HEK293 (cell line): ENCODE measurements around the gene LDLRAD4.
A peak's percentile ranks its signal among the peaks of the same experiment; 100 is the strongest.

Experiments
- CTCF ChIA-PET: fragments of 350-600 bp; formaldehyde crosslinking; extraction: SDS; loops from one replicate; lab custom pipeline; 2021; ENCODE audit warnings: antibody characterized with exemption; lab: Yijun Ruan, JAX
- POLR2A ChIA-PET: fragments of 300-600 bp; formaldehyde crosslinking; extraction: SDS; loops from one replicate; lab custom pipeline; 2020; ENCODE audit warnings: antibody characterized with exemption, inconsistent platforms; lab: Yijun Ruan, JAX
- H3K27ac ChIP-seq: fragments of 200-500 bp; sonication (Bioruptor generic); 2 replicates; pipeline ENCODE4 v1.5.1; 2014; ENCODE audit warnings: low read depth, low read length, control low read depth, inconsistent platforms; ENCODE audit errors: extremely low read depth
- H3K36me3 ChIP-seq, 2 experiments: fragments of 200-500 bp in 1 of 2; sonication (Bioruptor generic) in 1 of 2; 1 replicate in 1 of 2; 2 replicates in 1 of 2; pipeline ENCODE4 v1.5.1; 2014 to 2017; ENCODE audit warnings: inconsistent platforms in 2 of 2, low read length in 2 of 2; ENCODE audit not compliant: control insufficient read depth in 2 of 2, insufficient read depth in 1 of 2
- H3K4me1 ChIP-seq: fragments of 200-500 bp; sonication (Bioruptor generic); 2 replicates; pipeline ENCODE4 v1.5.1; 2014; ENCODE audit warnings: mild to moderate bottlenecking, low read length, inconsistent platforms; ENCODE audit not compliant: control insufficient read depth, insufficient read depth
- H3K4me3 ChIP-seq: 2 replicates; pipeline ENCODE4 v1.5.1; 2011; ENCODE audit warnings: low read depth, mild to moderate bottlenecking, control low read depth, low read length, moderate library complexity
- H3K9me3 ChIP-seq: fragments of 200-500 bp; sonication (Bioruptor generic); 2 replicates; pipeline ENCODE4 v1.5.1; 2014; ENCODE audit warnings: low read depth, low read length, inconsistent platforms; ENCODE audit not compliant: control insufficient read depth, insufficient read depth
- BCL11A ChIP-seq: fragments of 450-650 bp; formaldehyde crosslinking; IDR thresholded peaks from 2 replicates; pipeline ENCODE4 v1.5.1; 2016; ENCODE audit warnings: low read depth, missing biosample characterization, missing genetic modification characterization
- GLIS1 ChIP-seq: fragments of 450-650 bp; formaldehyde crosslinking; IDR thresholded peaks from 2 replicates; pipeline ENCODE4 v1.5.1; 2016; ENCODE audit warnings: missing biosample characterization, missing genetic modification characterization
- HOXD13 ChIP-seq: sonication (generic); formaldehyde crosslinking; IDR thresholded peaks from 2 replicates; pipeline ENCODE4 v1.8.0; 2022; ENCODE audit warnings: missing genetic modification reagents, borderline replicate concordance
- KLF16 ChIP-seq: fragments of 450-650 bp; formaldehyde crosslinking; IDR thresholded peaks from 2 replicates; pipeline ENCODE4 v1.5.1; 2017; ENCODE audit warnings: missing biosample characterization, missing genetic modification characterization
- OSR2 ChIP-seq: fragments of 450-650 bp; formaldehyde crosslinking; IDR thresholded peaks from 2 replicates; pipeline ENCODE4 v1.5.1; 2016; ENCODE audit warnings: missing biosample characterization, missing genetic modification characterization
- PBX3 ChIP-seq: sonication (generic); formaldehyde crosslinking; IDR thresholded peaks from 2 replicates; pipeline ENCODE4 v1.8.1; 2022; ENCODE audit warnings: mild to moderate bottlenecking, moderate library complexity, missing genetic modification reagents
- REST ChIP-seq: fragments of 450-650 bp; formaldehyde crosslinking; IDR thresholded peaks from 2 replicates; pipeline ENCODE4 v1.5.1; 2016; ENCODE audit warnings: missing biosample characterization, missing genetic modification characterization
- TRIM28 ChIP-seq: IDR thresholded peaks from 2 replicates; pipeline ENCODE4 v1.6.1; 2011; ENCODE audit warnings: low read length, control low read depth, borderline replicate concordance
- ZBTB17 ChIP-seq: fragments of 450-650 bp; formaldehyde crosslinking; IDR thresholded peaks from 2 replicates; pipeline ENCODE4 v1.5.1; 2016; ENCODE audit warnings: missing biosample characterization, missing genetic modification characterization
- ZBTB8A ChIP-seq: fragments of 450-650 bp; formaldehyde crosslinking; IDR thresholded peaks from 2 replicates; pipeline ENCODE4 v1.5.1; 2016; ENCODE audit warnings: missing biosample characterization, missing genetic modification characterization
- ZFHX2 ChIP-seq: fragments of 450-650 bp; formaldehyde crosslinking; conservative IDR thresholded peaks from 2 replicates; pipeline ENCODE4 v1.5.1; 2016; ENCODE audit warnings: missing biosample characterization, missing genetic modification characterization
- ZFP37 ChIP-seq: fragments of 450-650 bp; formaldehyde crosslinking; IDR thresholded peaks from 2 replicates; pipeline ENCODE4 v1.5.1; 2016; ENCODE audit warnings: missing biosample characterization, missing genetic modification characterization
- ZFP69B ChIP-seq: fragments of 450-650 bp; formaldehyde crosslinking; IDR thresholded peaks from 2 replicates; pipeline ENCODE4 v1.5.1; 2016; ENCODE audit warnings: missing biosample characterization, missing genetic modification characterization
- ZIC2 ChIP-seq: fragments of 450-650 bp; formaldehyde crosslinking; IDR thresholded peaks from 2 replicates; pipeline ENCODE4 v1.5.1; 2016; ENCODE audit warnings: missing biosample characterization, missing genetic modification characterization
- ZNF16 ChIP-seq: fragments of 450-650 bp; formaldehyde crosslinking; IDR thresholded peaks from 2 replicates; pipeline ENCODE4 v1.5.1; 2016; ENCODE audit warnings: low read depth, missing biosample characterization, missing genetic modification characterization
- ZNF2 ChIP-seq: fragments of 450-650 bp; formaldehyde crosslinking; IDR thresholded peaks from 2 replicates; pipeline ENCODE4 v1.5.1; 2016; ENCODE audit warnings: missing biosample characterization, missing genetic modification characterization
- ZNF202 ChIP-seq: fragments of 450-650 bp; formaldehyde crosslinking; IDR thresholded peaks from 2 replicates; pipeline ENCODE4 v1.5.1; 2016; ENCODE audit warnings: missing biosample characterization, missing genetic modification characterization, borderline replicate concordance
- ZNF266 ChIP-seq: fragments of 450-650 bp; formaldehyde crosslinking; IDR thresholded peaks from 2 replicates; pipeline ENCODE4 v1.5.1; 2016; ENCODE audit warnings: missing biosample characterization, missing genetic modification characterization, low read depth
- ZNF48 ChIP-seq: fragments of 450-650 bp; formaldehyde crosslinking; IDR thresholded peaks from 2 replicates; pipeline ENCODE4 v1.5.1; 2016; ENCODE audit warnings: missing biosample characterization, missing genetic modification characterization
- ZNF488 ChIP-seq: fragments of 450-650 bp; formaldehyde crosslinking; IDR thresholded peaks from 2 replicates; pipeline ENCODE4 v1.5.1; 2016; ENCODE audit warnings: missing biosample characterization, missing genetic modification characterization
- ZNF501 ChIP-seq: fragments of 450-650 bp; formaldehyde crosslinking; IDR thresholded peaks from 2 replicates; pipeline ENCODE4 v1.5.1; 2016; ENCODE audit warnings: missing biosample characterization, missing genetic modification characterization
- ZNF555 ChIP-seq: fragments of 450-650 bp; formaldehyde crosslinking; conservative IDR thresholded peaks from 2 replicates; pipeline ENCODE4 v1.5.1; 2017; ENCODE audit warnings: missing biosample characterization, mild to moderate bottlenecking, missing genetic modification characterization, inconsistent platforms
- ZNF623 ChIP-seq: fragments of 450-650 bp; formaldehyde crosslinking; IDR thresholded peaks from 2 replicates; pipeline ENCODE4 v1.5.1; 2016; ENCODE audit warnings: missing biosample characterization, missing genetic modification characterization
- ZNF654 ChIP-seq: fragments of 450-650 bp; formaldehyde crosslinking; IDR thresholded peaks from 2 replicates; pipeline ENCODE4 v1.5.1; 2016; ENCODE audit warnings: low read depth, missing biosample characterization, missing genetic modification characterization
- ZNF701 ChIP-seq: fragments of 450-650 bp; formaldehyde crosslinking; IDR thresholded peaks from 2 replicates; pipeline ENCODE4 v1.5.1; 2016; ENCODE audit warnings: missing biosample characterization, missing genetic modification characterization
- ZNF830 ChIP-seq: fragments of 450-650 bp; IDR thresholded peaks from 2 replicates; pipeline ENCODE4 v1.5.0; 2018; ENCODE audit warnings: missing biosample characterization, missing genetic modification characterization, low read depth, mild to moderate bottlenecking, moderate library complexity
- ZXDB ChIP-seq: fragments of 450-650 bp; formaldehyde crosslinking; IDR thresholded peaks from 2 replicates; pipeline ENCODE4 v1.5.1; 2016; ENCODE audit warnings: missing biosample characterization, missing genetic modification characterization

LDLRAD4 gene

GRCh38 chr18:13300029-13300428 lies 81.5 kb downstream of the LDLRAD4 start:
- POLR2A ChIA-PET = interaction anchor here (0.5 kb wide), 1 partner anchor 65 kb away, joined by 4 read pairs; no protein-coding TSS in a partner anchor
- Histone ChIP-seq H3K27ac (no peak overlapping the region), H3K9me3 (no peaks in the 10 kb centered on the region), H3K36me3 (no peaks in the 10 kb centered on the region), H3K4me3 (no peak overlapping the region), H3K4me1 (peaks cover 14% of the 10 kb centered on the region)
- TF ChIP-seq ZBTB17 (tag by site-specific recombination) (no peak), ZIC2 (peak; percentile 46; the same call in 1 of the 2 replicates), ZFHX2 (tag by site-specific recombination) (0 out of 2 replicates have a peak, but pooled peaks have one; percentile 23)
- CTCF ChIA-PET = no interaction called here

- H3K4me3 ChIP-seq = no peak overlapping the region
- TF ChIP-seq ZFP37 (tag by site-specific recombination) = no peak
- no peak for TF ChIP-seq ZNF701 (tag by site-specific recombination)
- TF ChIP-seq OSR2 = no peak
- TF ChIP-seq ZBTB8A = no peak
- no peak for TF ChIP-seq GLIS1 (tag by site-specific recombination)
- no peak for TF ChIP-seq ZFP69B (tag by site-specific recombination)
- no peak for TF ChIP-seq ZNF623 (tag by site-specific recombination)
- no peak for TF ChIP-seq ZNF488 (tag by site-specific recombination)
- no peak for TF ChIP-seq ZNF48 (tag by site-specific recombination)
- no peak for TF ChIP-seq ZXDB (tag by site-specific recombination)
- TF ChIP-seq ZNF202 = no peak
- no peak for TF ChIP-seq PBX3 (CRISPR knock-in tag)
- no peak for TF ChIP-seq KLF16 (tag by site-specific recombination)
- TF ChIP-seq TRIM28 = no peak
- no peak for TF ChIP-seq ZNF266
- no peak for TF ChIP-seq ZNF16 (tag by site-specific recombination)
- H3K36me3 ChIP-seq = no peaks in the 10 kb centered on the region
- POLR2A ChIA-PET = no interaction called here
- CTCF ChIA-PET = interaction anchor here (0.6 kb wide), 1 partner anchor 9 kb away, joined by 3 read pairs; no protein-coding TSS in a partner anchor
- no peak overlapping the region for H3K27ac ChIP-seq
- H3K4me1 ChIP-seq = peaks cover 14% of the 10 kb centered on the region
- no peaks in the 10 kb centered on the region for H3K9me3 ChIP-seq
Observed at GRCh38 chr18:13300796-13301195, 82.2 kb downstream of the LDLRAD4 start.

- CTCF ChIA-PET = interaction anchor here (0.7 to 1.3 kb wide), 3 partner anchors 14 to 501 kb away, joined by 3 to 5 read pairs (median 3); no protein-coding TSS in a partner anchor
- POLR2A ChIA-PET = interaction anchor here (0.9 kb wide), 1 partner anchor 83 kb away, joined by 3 read pairs; the partner anchor contains the start of gene LDLRAD4
- TF ChIP-seq HOXD13 (CRISPR knock-in tag) (no peak), ZNF2 (tag by site-specific recombination) (no peak), REST (no peak), BCL11A (tag by site-specific recombination) (no peak), ZNF555 (tag by site-specific recombination) (no peak), ZNF654 (tag by site-specific recombination) (no peak), ZNF830 (tag by site-specific recombination) (no peak), ZNF501 (tag by site-specific recombination) (no peak)
- Histone ChIP-seq H3K4me3 (no peak overlapping the region), H3K36me3 (no peaks in the 10 kb centered on the region), H3K4me1 (peaks cover 14% of the 10 kb centered on the region), H3K9me3 (no peaks in the 10 kb centered on the region), H3K27ac (no peak overlapping the region)
Observed at GRCh38 chr18:13302040-13302439, 83.5 kb downstream of the LDLRAD4 start.
